OCI-LY7 (cell line): Measurements from ENCODE around the gene CYP2B6. TPM values are rescaled to one million over a fixed set of nuclear protein-coding genes. Genes with fewer than 3 reads are reported as not detected.

Experiments used
- BruUV-seq: library from RNA; stranded (reverse); fragments of 400-500 nt; replicated peaks from 2 replicates; lab custom pipeline; 2021; lab: Mats Ljungman, UMichigan
- CTCF ChIA-PET: fragments of 300-600 bp; sonication (Branson Sonifier 250); formaldehyde crosslinking; loops from one replicate; lab custom pipeline; 2022; ENCODE audit warnings: antibody characterized with exemption; ENCODE audit not compliant: unreplicated experiment; lab: Charles Lee
- POLR2A ChIA-PET: fragments of 300-600 bp; sonication (Branson Sonifier 250); formaldehyde crosslinking; loops from one replicate; lab custom pipeline; 2022; ENCODE audit warnings: antibody characterized with exemption; lab: Charles Lee
- DNase-seq: peaks from one replicate; pipeline ENCODE4 v3.0.0-alpha.2; 2015; ENCODE audit warnings: low spot score
- H2AFZ ChIP-seq: fragments of 200-600 bp; sonication (generic), shearing (Covaris generic); 2 replicates; pipeline ENCODE4 v1.6.1; 2014; ENCODE audit warnings: mild to moderate bottlenecking, antibody characterized with exemption, low read length, moderate library complexity
- H3K27ac ChIP-seq: fragments of 200-600 bp; sonication (generic); 2 replicates; pipeline ENCODE4 v1.5.1; 2014; ENCODE audit warnings: mixed run types, low read depth, mild to moderate bottlenecking, moderate library complexity, low read length, inconsistent platforms; ENCODE audit not compliant: poor library complexity, severe bottlenecking
- H3K36me3 ChIP-seq: fragments of 200-600 bp; sonication (generic); 2 replicates; pipeline ENCODE4 v1.6.1; 2014; ENCODE audit warnings: mild to moderate bottlenecking, antibody characterized with exemption, low read length, moderate library complexity, mixed read lengths; ENCODE audit not compliant: insufficient read depth
- H3K4me1 ChIP-seq: fragments of 200-600 bp; sonication (generic); 2 replicates; pipeline ENCODE4 v1.5.1; 2014; ENCODE audit warnings: mild to moderate bottlenecking, low read length; ENCODE audit not compliant: insufficient read depth, poor library complexity, severe bottlenecking
- H3K4me2 ChIP-seq: fragments of 200-600 bp; sonication (generic); 2 replicates; pipeline ENCODE4 v1.6.1; 2014; ENCODE audit warnings: mild to moderate bottlenecking, low read length
- H3K4me3 ChIP-seq: fragments of 200-600 bp; sonication (generic); 2 replicates; pipeline ENCODE4 v1.5.1; 2014; ENCODE audit warnings: mild to moderate bottlenecking, low read depth, low read length; ENCODE audit not compliant: poor library complexity, severe bottlenecking
- H3K79me2 ChIP-seq: fragments of 200-600 bp; sonication (generic); 2 replicates; pipeline ENCODE4 v1.6.1; 2016; ENCODE audit warnings: low read depth, mild to moderate bottlenecking, low read length, moderate library complexity, mixed read lengths; ENCODE audit not compliant: insufficient read depth
- H3K9me2 ChIP-seq: fragments of 200-600 bp; sonication (generic); 2 replicates; pipeline ENCODE4 v1.6.1; 2016; ENCODE audit warnings: mild to moderate bottlenecking, low read length, mixed read lengths; ENCODE audit not compliant: insufficient read depth
- H3K9me3 ChIP-seq: fragments of 200-600 bp; sonication (generic); 2 replicates; pipeline ENCODE4 v1.6.1; 2014; ENCODE audit warnings: mild to moderate bottlenecking, mixed run types, low read length, mixed read lengths
- H4K20me1 ChIP-seq: fragments of 200-600 bp; sonication (generic); 2 replicates; pipeline ENCODE4 v1.6.1; 2014; ENCODE audit warnings: mild to moderate bottlenecking, antibody characterized with exemption, low read length, moderate library complexity, mixed read lengths; ENCODE audit not compliant: insufficient read depth
- CTCF ChIP-seq: fragments of 200-600 bp; sonication (generic); conservative IDR thresholded peaks from 2 replicates; pipeline ENCODE4 v1.5.1; 2014; ENCODE audit warnings: mild to moderate bottlenecking, antibody characterized with exemption, low read length, moderate library complexity, mixed read lengths
- EZH2phosphoT487 ChIP-seq: fragments of 200-600 bp; sonication (generic); IDR thresholded peaks from 2 replicates; pipeline ENCODE4 v1.6.1; 2018; ENCODE audit warnings: low read depth, borderline replicate concordance, mild to moderate bottlenecking, mixed run types, antibody characterized with exemption, low read length, moderate library complexity, mixed read lengths
- intact Hi-C: fragments of 100-400 bp; cut with micrococcal nuclease; formaldehyde crosslinking; loops from one replicate; pipeline ENCODE4 v1.10.0; 2022; ENCODE audit not compliant: unreplicated experiment
- total RNA-seq, 2 experiments: library from RNA; depleted of rRNA in 1 of 2; stranded (reverse); fragments of >200 nt in 1 of 2; shearing (Covaris generic) in 1 of 2; gene quantifications; 2 replicates each; pipeline ENCODE4 v1.2.3, GENCODE V29; 2014 to 2022

CYP2B6 gene
- total RNA-seq, 2 experiments from 2014 or later: not detected

DNA sequence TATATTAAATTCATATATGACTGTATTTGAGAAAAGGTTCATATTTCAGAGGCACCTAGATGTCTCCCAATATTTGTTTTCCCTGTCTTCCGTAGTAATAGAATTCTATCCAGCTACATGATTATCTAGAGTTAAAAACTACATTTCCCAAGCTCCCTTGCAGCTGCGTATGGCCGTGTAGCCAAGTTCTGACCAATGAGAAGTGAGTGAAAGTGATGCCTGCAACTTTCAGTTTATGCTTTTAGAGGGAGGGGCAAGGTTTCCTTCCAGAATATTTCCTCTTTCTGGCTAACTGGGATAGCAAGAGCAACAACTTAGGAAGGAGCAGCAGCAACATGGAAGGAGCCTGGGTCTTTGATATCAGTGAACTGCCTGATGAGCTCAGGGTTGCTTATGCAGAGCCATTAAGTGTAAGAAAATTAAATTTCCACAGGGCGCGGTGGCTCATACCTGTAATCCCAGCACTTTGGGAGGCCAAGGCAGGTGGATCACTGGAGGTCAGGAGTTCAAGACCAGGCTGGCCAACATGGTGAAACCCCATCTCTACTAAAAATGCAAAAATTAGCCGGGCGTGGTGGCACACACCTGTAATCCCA, 74.0 kb downstream of the CYP2B6 start:
- ChIA-PET CTCF (no interaction called here), POLR2A (no interaction called here)
- Histone ChIP-seq H3K4me1 (no peaks in the 10 kb centered on the region), H4K20me1 (no peaks in the 10 kb centered on the region), H3K4me3 (no peak overlapping the region), H3K9me3 (no peaks in the 10 kb centered on the region), H2AFZ (no peak overlapping the region), H3K79me2 (no peaks in the 10 kb centered on the region), H3K27ac (no peak overlapping the region), H3K36me3 (no peaks in the 10 kb centered on the region), H3K4me2 (no peak overlapping the region), H3K9me2 (no peaks in the 10 kb centered on the region)
- no TSS peak for BruUV-seq
- DNase-seq: peak; percentile 17
- intact Hi-C loops: no loop called here
- TF ChIP-seq CTCF: no peak
- no peak for TF ChIP-seq EZH2phosphoT487

Other genes starting within 250 kb of the CYP2B6 start
- gene ACTMAP, start 240.8 kb upstream of the CYP2B6 start, total RNA-seq (2014; rRNA removed; shearing (Covaris generic)): 3.3 and 5.0 TPM in 2 replicates
- gene ACTMAP, start 240.8 kb upstream of the CYP2B6 start, total RNA-seq (2022): 52.1 and 54.8 TPM in 2 replicates
- gene SNRPA, start 240.1 kb upstream of the CYP2B6 start, total RNA-seq (2014; rRNA removed; shearing (Covaris generic)): 315 and 328 TPM in 2 replicates
- gene SNRPA, start 240.1 kb upstream of the CYP2B6 start, total RNA-seq (2022): 214 and 244 TPM in 2 replicates
- not detected in 2 replicates for gene MIA, start 215.8 kb upstream of the CYP2B6 start, total RNA-seq (2014; rRNA removed; shearing (Covaris generic))
- gene MIA, start 215.8 kb upstream of the CYP2B6 start, total RNA-seq (2022): not detected in 2 replicates
- 32.2 and 37.1 TPM in 2 replicates for gene RAB4B, start 213.0 kb upstream of the CYP2B6 start, total RNA-seq (2014; rRNA removed; shearing (Covaris generic))
- 51.3 and 56.3 TPM in 2 replicates for gene RAB4B, start 213.0 kb upstream of the CYP2B6 start, total RNA-seq (2022)
- gene EGLN2, start 192.1 kb upstream of the CYP2B6 start, total RNA-seq (2014; rRNA removed; shearing (Covaris generic)): 76.1 and 81.6 TPM in 2 replicates
- 87.9 and 90.8 TPM in 2 replicates for gene EGLN2, start 192.1 kb upstream of the CYP2B6 start, total RNA-seq (2022)
- not detected in 2 replicates for gene CYP2A6, start 140.8 kb upstream of the CYP2B6 start, total RNA-seq (2014; rRNA removed; shearing (Covaris generic))
- not detected in 2 replicates for gene CYP2A6, start 140.8 kb upstream of the CYP2B6 start, total RNA-seq (2022)
- gene CYP2A7, start 109.1 kb upstream of the CYP2B6 start, total RNA-seq (2014; rRNA removed; shearing (Covaris generic)): not detected in 2 replicates
- not detected in 2 replicates for gene CYP2A7, start 109.1 kb upstream of the CYP2B6 start, total RNA-seq (2022)
- gene CYP2A13, start 97.2 kb downstream of the CYP2B6 start, total RNA-seq (2014; rRNA removed; shearing (Covaris generic)): not detected in 2 replicates
- not detected in 2 replicates for gene CYP2A13, start 97.2 kb downstream of the CYP2B6 start, total RNA-seq (2022)
- gene CYP2F1, start 123.2 kb downstream of the CYP2B6 start, total RNA-seq (2014; rRNA removed; shearing (Covaris generic)): not detected in 2 replicates
- not detected in 2 replicates for gene CYP2F1, start 123.2 kb downstream of the CYP2B6 start, total RNA-seq (2022)
- gene CYP2S1, start 201.9 kb downstream of the CYP2B6 start, total RNA-seq (2014; rRNA removed; shearing (Covaris generic)): not detected in 2 replicates
- gene CYP2S1, start 201.9 kb downstream of the CYP2B6 start, total RNA-seq (2022): not detected in 2 replicates
- not detected in 2 replicates for gene AXL, start 227.9 kb downstream of the CYP2B6 start, total RNA-seq (2014; rRNA removed; shearing (Covaris generic))
- gene AXL, start 227.9 kb downstream of the CYP2B6 start, total RNA-seq (2022): not detected in 2 replicates